Panc1 (cell line): ENCODE measurements around the gene SFT2D2. TPM values are rescaled to one million over a fixed set of nuclear protein-coding genes. Genes with fewer than 3 reads are reported as not detected.

Source experiments
- ATAC-seq: fragments of 200-7000 bp; cut with Tn5 transposase; 2 replicates; pipeline ENCODE4 v1.9.1; 2020; ENCODE audit warnings: mild to moderate bottlenecking, moderate library complexity
- BruUV-seq: library from RNA; stranded (reverse); fragments of 400-500 nt; replicated peaks from 2 replicates; lab custom pipeline; 2021; lab: Mats Ljungman, UMichigan
- CTCF ChIA-PET: fragments of 300-600 bp; sonication (Branson Sonifier 250); formaldehyde crosslinking; loops from one replicate; lab custom pipeline; 2022; ENCODE audit warnings: antibody characterized with exemption; lab: Charles Lee
- POLR2A ChIA-PET: fragments of 300-600 bp; sonication (Branson Sonifier 250); formaldehyde crosslinking; loops from one replicate; lab custom pipeline; 2022; ENCODE audit warnings: antibody characterized with exemption; lab: Charles Lee
- DNase-seq: peaks from one replicate; pipeline ENCODE4 v3.0.0-alpha.2; 2010; ENCODE audit warnings: low read depth, low spot score
- H3K27ac ChIP-seq: 2 replicates; pipeline ENCODE4 v1.5.1; 2011; ENCODE audit warnings: mild to moderate bottlenecking, low read length, inconsistent platforms
- H3K27me3 ChIP-seq: fragments of 200-500 bp; sonication (Bioruptor generic); 2 replicates; pipeline ENCODE4 v1.6.0; 2014; ENCODE audit warnings: low read length, inconsistent platforms; ENCODE audit not compliant: control insufficient read depth, insufficient read depth
- H3K36me3 ChIP-seq: fragments of 200-500 bp; sonication (Bioruptor generic); 2 replicates; pipeline ENCODE4 v1.5.1; 2014; ENCODE audit warnings: inconsistent platforms, mild to moderate bottlenecking, low read length, moderate library complexity; ENCODE audit not compliant: control insufficient read depth, insufficient read depth
- H3K4me1 ChIP-seq: 2 replicates; pipeline ENCODE4 v1.5.1; 2011; ENCODE audit warnings: inconsistent platforms, mild to moderate bottlenecking, low read length, moderate library complexity; ENCODE audit not compliant: control insufficient read depth, insufficient read depth
- H3K4me3 ChIP-seq, 2 experiments: 2 replicates each; pipeline ENCODE4 v1.5.1; 2011 to 2012; ENCODE audit warnings: low read depth in 2 of 2, low read length in 2 of 2, mild to moderate bottlenecking in 2 of 2, inconsistent platforms in 1 of 2, moderate library complexity in 1 of 2
- H3K9me3 ChIP-seq: fragments of 200-500 bp; sonication (Bioruptor generic); 2 replicates; pipeline ENCODE4 v1.5.1; 2014; ENCODE audit warnings: low read depth, mild to moderate bottlenecking, inconsistent platforms, low read length, moderate library complexity; ENCODE audit not compliant: control insufficient read depth, insufficient read depth
- CTCF ChIP-seq: fragments of 450-650 bp; IDR thresholded peaks from 2 replicates; pipeline ENCODE4 v1.5.1; 2017; ENCODE audit warnings: mild to moderate bottlenecking
- POLR2AphosphoS5 ChIP-seq: IDR thresholded peaks from 2 replicates; pipeline ENCODE4 v1.6.1; 2012; ENCODE audit warnings: mild to moderate bottlenecking, low read depth, low read length, moderate library complexity
- REST ChIP-seq, 2 experiments: IDR thresholded peaks; 2 replicates each; pipeline ENCODE4 v1.6.1; 2011 to 2012; ENCODE audit warnings: low read depth in 2 of 2, control low read depth in 1 of 2, low read length in 1 of 2, mild to moderate bottlenecking in 1 of 2, moderate library complexity in 1 of 2; ENCODE audit not compliant: insufficient read depth in 1 of 2
- SIN3A ChIP-seq: IDR thresholded peaks from 2 replicates; pipeline ENCODE4 v1.6.1; 2012; ENCODE audit warnings: low read depth, mild to moderate bottlenecking, low read length, moderate library complexity, borderline replicate concordance; ENCODE audit not compliant: insufficient read depth
- in situ Hi-C: cut with HindIII; loops from 2 replicates; pipeline ENCODE4 v1.10.0; 2016; ENCODE audit warnings: low sequenced_read_pairs, low pct_unique_long_range_greater_than_20kb
- intact Hi-C: fragments of 100-400 bp; cut with micrococcal nuclease; formaldehyde crosslinking; loops from one replicate; pipeline ENCODE4 v1.10.0; 2022; ENCODE audit not compliant: unreplicated experiment
- total RNA-seq: library from RNA; stranded (reverse); gene quantifications from one replicate; pipeline ENCODE4 v1.2.1, GENCODE V29; 2021; ENCODE audit not compliant: unreplicated experiment

Gene SFT2D2
- total RNA-seq, 1 experiment from 2014 or later, result 68.1 TPM

GRCh38 chr1:168234846-168235547 lies 9.2 kb downstream of the SFT2D2 start:
- in situ Hi-C loops (no loop called here), intact Hi-C loops (no loop called here)
- peaks cover 8% of the 10 kb centered on the region; the same call in 1 of the 2 replicates for H3K36me3 ChIP-seq
- BruUV-seq, result no TSS peak
- ChIA-PET CTCF (interaction anchor here (0.7 kb wide), 1 partner anchor 87 kb away, joined by 3 read pairs; no protein-coding TSS in a partner anchor), POLR2A (interaction anchor here (0.7 kb wide), 1 partner anchor 1014 kb away, joined by 4 read pairs; the partner anchor contains the start of gene POU2F1)
- H3K27ac ChIP-seq, result no peak overlapping the region
- H3K27me3 ChIP-seq, result no peaks in the 10 kb centered on the region
- TF ChIP-seq CTCF (peak; percentile 76), POLR2AphosphoS5 (no peak), SIN3A (no peak), REST (IDR thresholded peaks at IDR 0.05; ENCODE audit: insufficient read depth in 1 of 2, low read depth in 2 of 2, low read length in 1 of 2) (no peak)
- H3K4me1 ChIP-seq, result no peaks in the 10 kb centered on the region
- ATAC-seq (peak; percentile 92), DNase-seq (peak; percentile 24)
- no peaks in the 10 kb centered on the region for H3K9me3 ChIP-seq
- no peak overlapping the region for H3K4me3 ChIP-seq

GRCh38 chr1:168235548-168235885 lies 9.7 kb downstream of the SFT2D2 start:
- intact Hi-C loops, result no loop called here
- H3K27me3 ChIP-seq, result no peaks in the 10 kb centered on the region
- H3K4me1 ChIP-seq, result no peaks in the 10 kb centered on the region
- BruUV-seq, result no TSS peak
- H3K9me3 ChIP-seq, result no peaks in the 10 kb centered on the region
- in situ Hi-C loops, result no loop called here
- peaks cover 8% of the 10 kb centered on the region; the same call in 1 of the 2 replicates for H3K36me3 ChIP-seq
- no peak overlapping the region for H3K27ac ChIP-seq
- peak; percentile 30 for TF ChIP-seq CTCF
- no peak for TF ChIP-seq SIN3A
- DNase-seq (no peak), ATAC-seq (peak; percentile 23; the same call in 1 of the 2 replicates)
- ChIA-PET POLR2A (no interaction called here), CTCF (no interaction called here)
- H3K4me3 ChIP-seq, result no peak overlapping the region
